ENCODE results near the gene AP1B1.

AP1B1 gene

GRCh38 chr22:29308148-29308790 is 80.1 kb downstream of the AP1B1 start:
- H3K4me3 ChIP-seq (ENCODE audit: low read length) = no peak overlapping the region
- no peak for DNase-seq (ENCODE audit: low read depth, low spot score)
- no peaks in the 10 kb centered on the region for H3K9me3 ChIP-seq (ENCODE audit: control insufficient read depth, insufficient read depth, low read length)
- H3K36me3 ChIP-seq (ENCODE audit: control insufficient read depth, insufficient read depth, low read length) = no peaks in the 10 kb centered on the region
- WGBS (ENCODE audit: insufficient coverage, insufficient read length) = no CpG with 5 or more reads among the region's 50 CpGs
- no peaks in the 10 kb centered on the region for H3K27me3 ChIP-seq (ENCODE audit: control insufficient read depth, insufficient read depth, low read length)
- no peak overlapping the region for H3K27ac ChIP-seq (ENCODE audit: low read length)
- H3K4me1 ChIP-seq (ENCODE audit: control insufficient read depth, insufficient read depth, low read length) = peaks cover 2% of the 10 kb centered on the region; the same call in 1 of the 2 replicates

- WGBS (ENCODE audit: insufficient coverage, insufficient read length) = no CpG with 5 or more reads among the region's 20 CpGs
- no peaks in the 10 kb centered on the region for H3K9me3 ChIP-seq (ENCODE audit: control insufficient read depth, insufficient read depth, low read length)
- H3K4me1 ChIP-seq (ENCODE audit: control insufficient read depth, insufficient read depth, low read length) = peaks cover 2% of the 10 kb centered on the region; the same call in 1 of the 2 replicates
- no peaks in the 10 kb centered on the region for H3K27me3 ChIP-seq (ENCODE audit: control insufficient read depth, insufficient read depth, low read length)
- no peaks in the 10 kb centered on the region for H3K36me3 ChIP-seq (ENCODE audit: control insufficient read depth, insufficient read depth, low read length)
- no peak for DNase-seq (ENCODE audit: low read depth, low spot score)
- H3K27ac ChIP-seq (ENCODE audit: low read length) = no peak overlapping the region
- peak overlapping the region; percentile 63; the same call in 1 of the 2 replicates for H3K4me3 ChIP-seq (ENCODE audit: low read length)
These were observed 80.7 kb downstream of the AP1B1 start for GRCh38 chr22:29307596-29308147.

GRCh38 chr22:29306835-29307595 is 81.4 kb downstream of the AP1B1 start:
- H3K9me3 ChIP-seq (ENCODE audit: control insufficient read depth, insufficient read depth, low read length) = no peaks in the 10 kb centered on the region
- H3K36me3 ChIP-seq (ENCODE audit: control insufficient read depth, insufficient read depth, low read length) = no peaks in the 10 kb centered on the region
- H3K27ac ChIP-seq (ENCODE audit: low read length) = no peak overlapping the region
- H3K27me3 ChIP-seq (ENCODE audit: control insufficient read depth, insufficient read depth, low read length) = no peaks in the 10 kb centered on the region
- peaks cover 2% of the 10 kb centered on the region; the same call in 1 of the 2 replicates for H3K4me1 ChIP-seq (ENCODE audit: control insufficient read depth, insufficient read depth, low read length)
- no CpG with 5 or more reads among the region's 83 CpGs for WGBS (ENCODE audit: insufficient coverage, insufficient read length)
- peak; percentile 54 for DNase-seq (ENCODE audit: low read depth, low spot score)
- H3K4me3 ChIP-seq (ENCODE audit: low read length) = peak overlapping the region; percentile 63

- no peak for DNase-seq (ENCODE audit: low read depth, low spot score)
- Histone ChIP-seq H3K27me3 (ENCODE audit: control insufficient read depth, insufficient read depth, low read length) (no peaks in the 10 kb centered on the region), H3K27ac (ENCODE audit: low read length) (no peak within 1 kb of the TSS), H3K36me3 (ENCODE audit: control insufficient read depth, insufficient read depth, low read length) (no peaks in the 10 kb centered on the region), H3K9me3 (ENCODE audit: control insufficient read depth, insufficient read depth, low read length) (no peaks in the 10 kb centered on the region), H3K4me3 (ENCODE audit: low read length) (peak within 1 kb of the TSS; percentile 63), H3K4me1 (ENCODE audit: control insufficient read depth, insufficient read depth, low read length) (peaks cover 2% of the 10 kb centered on the region; the same call in 1 of the 2 replicates)
- WGBS (ENCODE audit: insufficient coverage, insufficient read length) = no CpG with 5 or more reads among the region's 40 CpGs
These were observed 82.1 kb downstream of the AP1B1 start, which contains the start of gene GAS2L1 for GRCh38 chr22:29306175-29306834. Gene GAS2L1 (plus strand): TSS chr22:29306650. CDS start chr22:29308106, 1,456 bp downstream.

GRCh38 chr22:29305836-29306174 is 82.6 kb downstream of the AP1B1 start:
- Histone ChIP-seq H3K4me3 (ENCODE audit: low read length) (peak overlapping the region; percentile 63; the same call in 1 of the 2 replicates), H3K4me1 (ENCODE audit: control insufficient read depth, insufficient read depth, low read length) (peaks cover 2% of the 10 kb centered on the region; the same call in 1 of the 2 replicates), H3K27me3 (ENCODE audit: control insufficient read depth, insufficient read depth, low read length) (no peaks in the 10 kb centered on the region), H3K9me3 (ENCODE audit: control insufficient read depth, insufficient read depth, low read length) (no peaks in the 10 kb centered on the region), H3K27ac (ENCODE audit: low read length) (no peak overlapping the region), H3K36me3 (ENCODE audit: control insufficient read depth, insufficient read depth, low read length) (no peaks in the 10 kb centered on the region)
- no peak for DNase-seq (ENCODE audit: low read depth, low spot score)
- no CpG with 5 or more reads among the region's 7 CpGs for WGBS (ENCODE audit: insufficient coverage, insufficient read length)

GRCh38 chr22:29302681-29303465 is 85.5 kb downstream of the AP1B1 start:
- Histone ChIP-seq H3K36me3 (ENCODE audit: control insufficient read depth, insufficient read depth, low read length) (peaks cover 15% of the 10 kb centered on the region; the same call in 1 of the 2 replicates), H3K4me3 (ENCODE audit: low read length) (no peak overlapping the region), H3K27ac (ENCODE audit: low read length) (no peak overlapping the region), H3K27me3 (ENCODE audit: control insufficient read depth, insufficient read depth, low read length) (no peaks in the 10 kb centered on the region), H3K4me1 (ENCODE audit: control insufficient read depth, insufficient read depth, low read length) (no peaks in the 10 kb centered on the region; the same call in 1 of the 2 replicates), H3K9me3 (ENCODE audit: control insufficient read depth, insufficient read depth, low read length) (no peaks in the 10 kb centered on the region; the same call in 1 of the 2 replicates)
- DNase-seq (ENCODE audit: low read depth, low spot score) = no peak
- WGBS (ENCODE audit: insufficient coverage, insufficient read length) = no CpG with 5 or more reads among the region's 13 CpGs

- no peak for DNase-seq (ENCODE audit: low read depth, low spot score)
- H3K27me3 ChIP-seq (ENCODE audit: control insufficient read depth, insufficient read depth, low read length) = no peaks in the 10 kb centered on the region
- H3K27ac ChIP-seq (ENCODE audit: low read length) = no peak overlapping the region
- peaks cover 21% of the 10 kb centered on the region; the same call in 1 of the 2 replicates for H3K36me3 ChIP-seq (ENCODE audit: control insufficient read depth, insufficient read depth, low read length)
- WGBS (ENCODE audit: insufficient coverage, insufficient read length) = no CpG with 5 or more reads among the region's 2 CpGs
- no peak overlapping the region for H3K4me3 ChIP-seq (ENCODE audit: low read length)
- no peaks in the 10 kb centered on the region; the same call in 1 of the 2 replicates for H3K9me3 ChIP-seq (ENCODE audit: control insufficient read depth, insufficient read depth, low read length)
- H3K4me1 ChIP-seq (ENCODE audit: control insufficient read depth, insufficient read depth, low read length) = no peaks in the 10 kb centered on the region; the same call in 1 of the 2 replicates
These were observed 86.0 kb downstream of the AP1B1 start for GRCh38 chr22:29302402-29302680.

- WGBS (ENCODE audit: insufficient coverage, insufficient read length) = no CpG with 5 or more reads among the region's 17 CpGs
These were observed 86.5 kb downstream of the AP1B1 start for GRCh38 chr22:29301716-29302401.

GRCh38 chr22:29300807-29301601 is 87.4 kb downstream of the AP1B1 start:
- no peak overlapping the region for H3K4me3 ChIP-seq (ENCODE audit: low read length)
- H3K27ac ChIP-seq (ENCODE audit: low read length) = no peak overlapping the region
- H3K9me3 ChIP-seq (ENCODE audit: control insufficient read depth, insufficient read depth, low read length) = no peaks in the 10 kb centered on the region; the same call in 1 of the 2 replicates
- peaks cover 33% of the 10 kb centered on the region; the same call in 1 of the 2 replicates for H3K36me3 ChIP-seq (ENCODE audit: control insufficient read depth, insufficient read depth, low read length)
- DNase-seq (ENCODE audit: low read depth, low spot score) = no peak
- H3K4me1 ChIP-seq (ENCODE audit: control insufficient read depth, insufficient read depth, low read length) = no peaks in the 10 kb centered on the region
- H3K27me3 ChIP-seq (ENCODE audit: control insufficient read depth, insufficient read depth, low read length) = no peaks in the 10 kb centered on the region
- no CpG with 5 or more reads among the region's 10 CpGs for WGBS (ENCODE audit: insufficient coverage, insufficient read length)

More at GRCh38 chr22:29301716-29302401, 86.5 kb downstream of the AP1B1 start:
- H3K27me3 ChIP-seq (ENCODE audit: control insufficient read depth, insufficient read depth, low read length) = no peaks in the 10 kb centered on the region
- H3K4me1 ChIP-seq (ENCODE audit: control insufficient read depth, insufficient read depth, low read length) = no peaks in the 10 kb centered on the region
- no peak overlapping the region for H3K4me3 ChIP-seq (ENCODE audit: low read length)
- H3K27ac ChIP-seq (ENCODE audit: low read length) = no peak overlapping the region
- DNase-seq (ENCODE audit: low read depth, low spot score) = no peak
- peaks cover 26% of the 10 kb centered on the region; the same call in 1 of the 2 replicates for H3K36me3 ChIP-seq (ENCODE audit: control insufficient read depth, insufficient read depth, low read length)
- H3K9me3 ChIP-seq (ENCODE audit: control insufficient read depth, insufficient read depth, low read length) = no peaks in the 10 kb centered on the region; the same call in 1 of the 2 replicates
